H1 (cell line): ENCODE results near the gene GABRG3. TPM values are rescaled to one million over a fixed set of nuclear protein-coding genes. Genes with fewer than 3 reads are reported as not detected.

Experiments
- CTCF ChIA-PET: fragments of 300-600 bp; sonication (Branson Sonifier 250); formaldehyde crosslinking; loops from one replicate; lab custom pipeline; 2021; ENCODE audit not compliant: partially characterized antibody; lab: Charles Lee
- POLR2A ChIA-PET: fragments of 300-600 bp; sonication (Branson Sonifier 250); formaldehyde crosslinking; loops from one replicate; lab custom pipeline; 2021; ENCODE audit warnings: inconsistent platforms; ENCODE audit not compliant: partially characterized antibody; lab: Charles Lee
- DNase-seq, 2 experiments: peaks; one replicate each; pipeline versions ENCODE4 v3.0.0 to v3.0.0-alpha.2; 2010 to 2022; ENCODE audit warnings: low spot score in 2 of 2, low read depth in 1 of 2, mixed read lengths in 1 of 2
- FAIRE-seq: peaks from 2 replicates; lab custom pipeline; 2011; peaks lifted over from hg19 to GRCh38; lab: Jason Lieb, UNC
- H2AFZ ChIP-seq: 2 replicates; pipeline ENCODE4 v1.8.1; 2012; ENCODE audit warnings: low read length, inconsistent platforms
- H2AK5ac ChIP-seq: 2 replicates; pipeline ENCODE4 v1.6.1; 2013; ENCODE audit warnings: low read depth, low read length
- H2BK120ac ChIP-seq: replicated peaks from 2 replicates; pipeline ENCODE3; 2013; ENCODE audit warnings: low read depth, low read length, inconsistent platforms
- H2BK12ac ChIP-seq: 2 replicates; pipeline ENCODE4 v1.6.1; 2013; ENCODE audit warnings: low read depth, low read length
- H2BK15ac ChIP-seq: 2 replicates; pipeline ENCODE4 v1.6.1; 2013; ENCODE audit warnings: low read length
- H2BK20ac ChIP-seq: 2 replicates; pipeline ENCODE4 v1.6.1; 2013; ENCODE audit warnings: low read length
- H2BK5ac ChIP-seq: 2 replicates; pipeline ENCODE4 v1.6.1; 2013; ENCODE audit warnings: low read depth, low read length
- H3K14ac ChIP-seq: 2 replicates; pipeline ENCODE4 v1.6.1; 2013; ENCODE audit warnings: inconsistent platforms; ENCODE audit not compliant: insufficient read length
- H3K18ac ChIP-seq: 2 replicates; pipeline ENCODE4 v1.6.1; 2013; ENCODE audit warnings: low read length; ENCODE audit errors: extremely low read depth
- H3K23ac ChIP-seq: 2 replicates; pipeline ENCODE4 v1.6.1; 2013; ENCODE audit warnings: inconsistent platforms; ENCODE audit not compliant: insufficient read length
- H3K23me2 ChIP-seq: 2 replicates; pipeline ENCODE4 v1.6.1; 2013; ENCODE audit warnings: low read depth, low read length
- H3K27ac ChIP-seq: 2 replicates; pipeline ENCODE4 v1.6.1; 2011; ENCODE audit warnings: low read depth, low read length, inconsistent platforms
- H3K27me3 ChIP-seq, 4 experiments: replicated peaks in 1 of 4; 1 replicate in 1 of 4; 2 replicates in 3 of 4; pipeline versions ENCODE4 v1.6.1 to v1.8.1; 2011 to 2013; ENCODE audit warnings: low read length in 3 of 4, mild to moderate bottlenecking in 3 of 4, inconsistent platforms in 2 of 4, mixed read lengths in 2 of 4, moderate library complexity in 1 of 4; ENCODE audit not compliant: control insufficient read depth in 3 of 4, insufficient read depth in 3 of 4; ENCODE audit errors: extremely low read depth in 1 of 4
- H3K36me3 ChIP-seq, 4 experiments: 2 replicates each; pipeline versions ENCODE4 v1.6.1 to v1.8.1; 2011 to 2013; ENCODE audit warnings: mild to moderate bottlenecking in 4 of 4, low read length in 3 of 4, moderate library complexity in 2 of 4, control low read depth in 1 of 4, inconsistent platforms in 1 of 4; ENCODE audit not compliant: insufficient read depth in 4 of 4, control insufficient read depth in 2 of 4
- H3K4ac ChIP-seq: replicated peaks from 2 replicates; pipeline ENCODE3; 2013; ENCODE audit warnings: low read length, low read depth, mixed read lengths, inconsistent platforms; ENCODE audit not compliant: insufficient read length
- H3K4me1 ChIP-seq, 4 experiments: replicated peaks in 1 of 4; 1 replicate in 1 of 4; 2 replicates in 3 of 4; pipeline versions ENCODE4 v1.6.1 to v1.8.1; 2011 to 2013; ENCODE audit warnings: low read length in 3 of 4, inconsistent platforms in 2 of 4, mixed read lengths in 1 of 4; ENCODE audit not compliant: insufficient read depth in 4 of 4, control insufficient read depth in 3 of 4
- H3K4me2 ChIP-seq, 2 experiments: 2 replicates each; pipeline versions ENCODE4 v1.6.1 to v1.8.1; 2011 to 2013; ENCODE audit warnings: low read depth in 2 of 2, low read length in 2 of 2, control low read depth in 1 of 2, inconsistent platforms in 1 of 2, mild to moderate bottlenecking in 1 of 2; ENCODE audit not compliant: insufficient read depth in 1 of 2
- H3K4me3 ChIP-seq, 4 experiments: fragments of 200-600, 300-600 bp in 1 of 4; sonication (generic), shearing (Covaris generic), sonication (Bioruptor Twin) in 1 of 4; 2 replicates each; pipeline versions ENCODE4 v1.5.1 to v1.8.1; 2011 to 2016; ENCODE audit warnings: low read length in 4 of 4, low read depth in 3 of 4, control low read depth in 2 of 4, inconsistent platforms in 2 of 4, mild to moderate bottlenecking in 2 of 4, mixed read lengths in 1 of 4, moderate library complexity in 1 of 4; ENCODE audit not compliant: insufficient read depth in 2 of 4; ENCODE audit errors: extremely low read depth in 1 of 4
- H3K56ac ChIP-seq: replicated peaks from 2 replicates; pipeline ENCODE3; 2013; ENCODE audit warnings: low read depth, mild to moderate bottlenecking, mixed read lengths, low read length, inconsistent platforms; ENCODE audit not compliant: insufficient read length
- H3K79me1 ChIP-seq: 2 replicates; pipeline ENCODE4 v1.6.1; 2013; ENCODE audit warnings: low read depth, low read length, control low read depth
- H3K79me2 ChIP-seq, 2 experiments: 2 replicates each; pipeline versions ENCODE4 v1.6.1 to v1.8.1; 2012 to 2013; ENCODE audit warnings: low read length in 2 of 2, mild to moderate bottlenecking in 2 of 2, inconsistent platforms in 1 of 2; ENCODE audit not compliant: insufficient read depth in 2 of 2, control insufficient read depth in 1 of 2
- H3K9ac ChIP-seq, 4 experiments: replicated peaks in 1 of 4; 1 replicate in 1 of 4; 2 replicates in 3 of 4; pipeline versions ENCODE4 v1.6.1 to v1.8.1; 2011 to 2013; ENCODE audit warnings: low read depth in 3 of 4, low read length in 3 of 4, control low read depth in 2 of 4, mild to moderate bottlenecking in 2 of 4, moderate library complexity in 2 of 4, inconsistent platforms in 1 of 4; ENCODE audit errors: extremely low read depth in 1 of 4
- H3K9me3 ChIP-seq, 2 experiments: 2 replicates each; pipeline versions ENCODE4 v1.6.1 to v1.8.1; 2012 to 2013; ENCODE audit warnings: mild to moderate bottlenecking in 2 of 2, moderate library complexity in 2 of 2, control low read depth in 1 of 2, inconsistent platforms in 1 of 2, low read depth in 1 of 2, low read length in 1 of 2, mixed read lengths in 1 of 2; ENCODE audit not compliant: insufficient read depth in 2 of 2
- H4K20me1 ChIP-seq, 2 experiments: replicated peaks in 1 of 2; 2 replicates each; pipeline versions ENCODE3 to v1.8.1; 2011 to 2013; ENCODE audit warnings: inconsistent platforms in 2 of 2, low read length in 2 of 2, mild to moderate bottlenecking in 1 of 2; ENCODE audit not compliant: insufficient read depth in 2 of 2, control insufficient read depth in 1 of 2
- H4K5ac ChIP-seq: 2 replicates; pipeline ENCODE4 v1.6.1; 2013; ENCODE audit warnings: low read length, low read depth, mixed read lengths, inconsistent platforms; ENCODE audit not compliant: insufficient read length
- H4K8ac ChIP-seq: 2 replicates; pipeline ENCODE4 v1.8.0; 2013; ENCODE audit warnings: mild to moderate bottlenecking, moderate library complexity, low read length, inconsistent platforms; ENCODE audit not compliant: insufficient read depth; ENCODE audit errors: extremely low read depth
- H4K91ac ChIP-seq: replicated peaks from 2 replicates; pipeline ENCODE3; 2013; ENCODE audit warnings: low read length, mixed read lengths, inconsistent platforms; ENCODE audit not compliant: insufficient read length
- KDM1A ChIP-seq: fragments of 200-600, 300-600 bp; sonication (generic); IDR thresholded peaks from 2 replicates; pipeline ENCODE4 v1.7.1; 2016; ENCODE audit warnings: mild to moderate bottlenecking, low read length, borderline replicate concordance
- RXRA ChIP-seq: IDR thresholded peaks from 2 replicates; pipeline ENCODE4 v1.6.1; 2011; ENCODE audit warnings: low read depth, mild to moderate bottlenecking, low read length, moderate library complexity; ENCODE audit not compliant: insufficient read depth
- SIRT6 ChIP-seq: IDR thresholded peaks from one replicate; pipeline ENCODE4 v1.7.1; 2012; ENCODE audit warnings: low read length, inconsistent platforms
- SIX5 ChIP-seq: IDR thresholded peaks from 2 replicates; pipeline ENCODE4 v1.6.1; 2011; ENCODE audit warnings: mild to moderate bottlenecking, low read depth, low read length
- SRF ChIP-seq: IDR thresholded peaks from 2 replicates; pipeline ENCODE4 v1.6.1; 2011; ENCODE audit warnings: mild to moderate bottlenecking, low read depth, low read length, moderate library complexity
- TAF1 ChIP-seq: IDR thresholded peaks from 2 replicates; pipeline ENCODE4 v1.6.1; 2011; ENCODE audit warnings: mild to moderate bottlenecking, low read depth, low read length
- WGBS, 2 experiments: shearing (Covaris generic) in 1 of 2; methylation state at CpG; one replicate each; pipeline versions ENCODE4 v1.1.6 to v1.1.7; 2013 to 2015; ENCODE audit warnings: low lambda C conversion rate in 2 of 2, mixed read lengths in 2 of 2, inconsistent platforms in 1 of 2, low coverage in 1 of 2, missing lambda C conversion rate in 1 of 2; ENCODE audit not compliant: insufficient replicate concordance in 2 of 2, insufficient coverage in 1 of 2, insufficient read length in 1 of 2; ENCODE audit errors: extremely low coverage in 1 of 2, missing lambda C conversion rate in 1 of 2; 5-methylcytosine and 5-hydroxymethylcytosine counted together
- polyA plus RNA-seq, 7 experiments: library from polyadenylated mRNA; depleted of rRNA in 3 of 7; stranded (reverse) in 5 of 7; unstranded in 2 of 7; fragments of >200 nt in 5 of 7; fragments of 200-250 nt in 2 of 7; gene quantifications; 1 replicate in 5 of 7; 2 replicates in 1 of 7; 4 replicates in 1 of 7; pipeline versions ENCODE4 v1.2.1 to v1.2.3, GENCODE V29; 2011 to 2013; ENCODE audit warnings: missing spikeins in 2 of 7, mixed read lengths in 2 of 7
- total RNA-seq: library from RNA; stranded (reverse); fragmentation: NEBNext Ultra II Directional; extraction: Animal tissue kit (Norgen Biotek cat#: 25700); gene quantifications from 2 replicates; pipeline ENCODE4 v1.2.1, GENCODE V29; 2021

GABRG3 gene
- total and polyA plus RNA-seq, 2 of the 8 experiments (the other 6 are each of a cell fraction or from before 2014, with no cell fraction given): 0.17 to 0.80 TPM

DNA sequence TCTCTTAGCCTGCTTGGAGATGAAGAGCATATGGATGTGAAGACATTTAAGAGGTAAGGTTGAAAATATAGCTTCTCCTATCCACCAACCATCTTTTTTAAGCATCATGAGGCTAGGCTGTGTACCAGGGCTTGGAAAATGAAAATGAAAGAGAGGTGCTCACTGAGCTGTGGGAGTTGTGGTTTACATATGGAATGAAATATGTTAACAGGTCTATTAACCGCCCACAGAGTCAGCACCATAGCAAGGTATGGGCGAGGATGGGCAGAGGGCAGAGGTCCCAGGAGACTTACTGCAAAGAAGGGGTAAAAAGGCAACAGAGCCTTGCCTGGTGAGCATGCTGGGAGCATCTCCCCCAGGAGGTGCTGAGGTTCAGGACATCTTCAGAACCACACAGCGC is 273.1 kb downstream of the GABRG3 start:
- Histone ChIP-seq H2AFZ (no peak overlapping the region), H4K8ac (no peak overlapping the region), H4K91ac (no peak overlapping the region), H2BK120ac (no peak overlapping the region), H3K56ac (no peak overlapping the region), H2BK15ac (no peak overlapping the region), H2BK5ac (no peak overlapping the region), H3K36me3 (no peaks in the 10 kb centered on the region), H4K5ac (no peak overlapping the region), H3K4ac (no peak overlapping the region), H3K4me3 (no peak overlapping the region), H4K20me1 (no peaks in the 10 kb centered on the region), H3K79me2 (no peaks in the 10 kb centered on the region), H3K79me1 (no peaks in the 10 kb centered on the region), H3K23me2 (no peaks in the 10 kb centered on the region), H2BK20ac (no peak overlapping the region), H2AK5ac (no peak overlapping the region), H3K27ac (no peak overlapping the region), H3K14ac (no peak overlapping the region), H3K4me2 (no peak overlapping the region), H3K18ac (no peak overlapping the region), H3K9me3 (no peaks in the 10 kb centered on the region), H3K23ac (no peak overlapping the region), H3K9ac (no peak overlapping the region), H2BK12ac (no peak overlapping the region), H3K27me3 (no peaks in the 10 kb centered on the region), H3K4me1 (no peaks in the 10 kb centered on the region)
- DNase-seq (no peak), FAIRE-seq (no peak)
- ChIA-PET POLR2A (interaction anchor here (0.7 kb wide), 1 partner anchor 20 kb away, joined by 3 read pairs; no protein-coding TSS in a partner anchor), CTCF (no interaction called here)
- 91% methylated on average over 3 of the region's 3 CpGs; no CpG with 5 or more reads in 1 of the 2 experiments for WGBS, 2 experiments
- TF ChIP-seq TAF1: no peak
- no peak for TF ChIP-seq SRF
- no peak for TF ChIP-seq RXRA
- no peak for TF ChIP-seq KDM1A
- no peak for TF ChIP-seq SIRT6
- no peak for TF ChIP-seq SIX5
